ENCODE results near the gene TRAPPC11.

DNA sequence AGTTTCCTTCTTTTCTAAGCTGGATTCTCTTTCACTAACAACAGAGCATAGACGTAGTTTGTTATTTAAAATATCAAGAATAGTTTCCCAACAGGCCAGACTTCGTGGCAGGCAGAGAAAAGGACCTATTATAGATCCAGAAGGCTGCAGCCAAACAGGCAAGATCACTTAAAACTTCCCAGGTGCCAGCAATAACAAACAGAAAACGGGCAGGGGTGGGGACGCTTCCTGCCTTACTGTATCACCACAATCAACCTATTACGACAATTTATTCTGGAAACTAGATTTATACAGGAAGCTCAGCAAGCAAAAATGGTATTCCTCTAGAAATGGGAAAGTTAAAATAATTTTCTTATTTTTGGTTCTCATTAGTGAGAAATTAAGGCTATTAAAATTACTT is 22.2 kb upstream of the TRAPPC11 start:
- TF ChIP-seq, protein P1, sequence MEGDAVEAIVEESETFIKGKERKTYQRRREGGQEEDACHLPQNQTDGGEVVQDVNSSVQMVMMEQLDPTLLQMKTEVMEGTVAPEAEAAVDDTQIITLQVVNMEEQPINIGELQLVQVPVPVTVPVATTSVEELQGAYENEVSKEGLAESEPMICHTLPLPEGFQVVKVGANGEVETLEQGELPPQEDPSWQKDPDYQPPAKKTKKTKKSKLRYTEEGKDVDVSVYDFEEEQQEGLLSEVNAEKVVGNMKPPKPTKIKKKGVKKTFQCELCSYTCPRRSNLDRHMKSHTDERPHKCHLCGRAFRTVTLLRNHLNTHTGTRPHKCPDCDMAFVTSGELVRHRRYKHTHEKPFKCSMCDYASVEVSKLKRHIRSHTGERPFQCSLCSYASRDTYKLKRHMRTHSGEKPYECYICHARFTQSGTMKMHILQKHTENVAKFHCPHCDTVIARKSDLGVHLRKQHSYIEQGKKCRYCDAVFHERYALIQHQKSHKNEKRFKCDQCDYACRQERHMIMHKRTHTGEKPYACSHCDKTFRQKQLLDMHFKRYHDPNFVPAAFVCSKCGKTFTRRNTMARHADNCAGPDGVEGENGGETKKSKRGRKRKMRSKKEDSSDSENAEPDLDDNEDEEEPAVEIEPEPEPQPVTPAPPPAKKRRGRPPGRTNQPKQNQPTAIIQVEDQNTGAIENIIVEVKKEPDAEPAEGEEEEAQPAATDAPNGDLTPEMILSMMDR (IDR thresholded peaks at IDR 0.05; ENCODE audit: insufficient read depth, low read length, poor library complexity, severe bottlenecking): no peak
- TF ChIP-seq EZH2phosphoT487 (conservative IDR thresholded peaks at IDR 0.05; ENCODE audit: low read length): no peak

Data from SU-DHL-6 (cell line).